Thymus (tissue), 11 donors: ENCODE results near the gene RGS10. TPM values are rescaled to one million over a fixed set of nuclear protein-coding genes. Genes with fewer than 3 reads are reported as not detected.

Experiments
- DNase-seq, 9 donors: peaks; one replicate each; pipeline ENCODE4 v3.0.0-alpha.2; 2013; ENCODE audit warnings: low spot score in 9 of 9, low read depth in 6 of 9, missing footprints in 1 of 9
- H3K27ac ChIP-seq, 2 donors: one replicate each; pipeline ENCODE4 v1.5.1; 2013; ENCODE audit warnings: control low read depth in 1 of 2, low read depth in 1 of 2, low read length in 1 of 2, mild to moderate bottlenecking in 1 of 2, moderate library complexity in 1 of 2
- H3K27me3 ChIP-seq, 2 donors: one replicate each; pipeline ENCODE4 v1.5.1; 2013; ENCODE audit warnings: low read length in 1 of 2; ENCODE audit not compliant: control insufficient read depth in 2 of 2, insufficient read depth in 1 of 2
- H3K36me3 ChIP-seq, 2 donors: one replicate each; pipeline ENCODE4 v1.5.1; 2013; ENCODE audit warnings: low read length in 1 of 2, mild to moderate bottlenecking in 1 of 2, moderate library complexity in 1 of 2; ENCODE audit not compliant: control insufficient read depth in 2 of 2, insufficient read depth in 2 of 2
- H3K4me1 ChIP-seq, 2 donors: one replicate each; pipeline ENCODE4 v1.5.1; 2013; ENCODE audit warnings: low read length in 2 of 2; ENCODE audit not compliant: control insufficient read depth in 2 of 2, insufficient read depth in 2 of 2
- H3K4me3 ChIP-seq, 2 donors: one replicate each; pipeline ENCODE4 v1.5.1; 2013; ENCODE audit warnings: low read length in 2 of 2, control low read depth in 1 of 2, mild to moderate bottlenecking in 1 of 2
- H3K9me3 ChIP-seq, 2 donors: one replicate each; pipeline ENCODE4 v1.5.1; 2013; ENCODE audit warnings: low read length in 1 of 2, mild to moderate bottlenecking in 1 of 2; ENCODE audit not compliant: control insufficient read depth in 2 of 2, insufficient read depth in 1 of 2
- WGBS: extraction: QIAGEN DNeasy Blood & Tissue Kit; methylation state at CpG from one replicate; pipeline ENCODE4 v1.1.7; 2013; 5-methylcytosine and 5-hydroxymethylcytosine counted together
- polyA plus RNA-seq: library from polyadenylated mRNA; stranded (reverse); fragments of 200-250 nt; gene quantifications from one replicate; pipeline ENCODE4 v1.2.3, GENCODE V29; 2013
- total RNA-seq: library from RNA; stranded (reverse); fragments of 120-200 nt; gene quantifications from one replicate; pipeline ENCODE4 v1.2.4, GENCODE V29; 2013
- donor health status: healthy.

Gene RGS10
- total and polyA plus RNA-seq, 2 donors = 304 to 372 TPM

- no peaks in the 10 kb centered on the region for H3K9me3 ChIP-seq
Measured at GRCh38 chr10:119541459-119542356, 811 bp downstream of the RGS10 start.

GRCh38 chr10:119541046-119541445, 1.5 kb downstream of the RGS10 start:
- Histone ChIP-seq H3K27me3 (peaks cover 0 to 7% of the 10 kb centered on the region in 2 donors), H3K9me3 (no peaks in the 10 kb centered on the region), H3K27ac (peak overlapping the region; percentile 1 to 79), H3K36me3 (peaks cover 10 to 14% of the 10 kb centered on the region in 2 donors), H3K4me1 (peaks cover 37 to 62% of the 10 kb centered on the region in 2 donors), H3K4me3 (peak overlapping the region; percentile 95 to 98)
- peak in 1 of 9 donors; percentile 50 for DNase-seq
- WGBS = 72% methylated on average over 6 of the region's 6 CpGs

More at GRCh38 chr10:119541459-119542356, 811 bp downstream of the RGS10 start:
- Histone ChIP-seq H3K27ac (peak overlapping the region; percentile 79 to 86), H3K4me3 (peak overlapping the region; percentile 95 to 98), H3K36me3 (peaks cover 6 to 8% of the 10 kb centered on the region in 2 donors), H3K4me1 (peaks cover 30 to 55% of the 10 kb centered on the region in 2 donors), H3K27me3 (peaks cover 0 to 7% of the 10 kb centered on the region in 2 donors)
- peak in 3 of 9 donors; percentile 40 to 58 (median 42) for DNase-seq
- WGBS = 10% methylated on average over 57 of the region's 57 CpGs

GRCh38 chr10:119540038-119540437, 2.5 kb downstream of the RGS10 start:
- Histone ChIP-seq H3K36me3 (peaks cover 10 to 17% of the 10 kb centered on the region in 2 donors), H3K4me1 (peaks cover 44 to 70% of the 10 kb centered on the region in 2 donors), H3K27me3 (peaks cover 0 to 7% of the 10 kb centered on the region in 2 donors), H3K4me3 (peak overlapping the region; percentile 95 to 98), H3K27ac (no peak overlapping the region), H3K9me3 (no peaks in the 10 kb centered on the region)
- 90% methylated on average over 4 of the region's 4 CpGs for WGBS
- DNase-seq = no peak

DNA sequence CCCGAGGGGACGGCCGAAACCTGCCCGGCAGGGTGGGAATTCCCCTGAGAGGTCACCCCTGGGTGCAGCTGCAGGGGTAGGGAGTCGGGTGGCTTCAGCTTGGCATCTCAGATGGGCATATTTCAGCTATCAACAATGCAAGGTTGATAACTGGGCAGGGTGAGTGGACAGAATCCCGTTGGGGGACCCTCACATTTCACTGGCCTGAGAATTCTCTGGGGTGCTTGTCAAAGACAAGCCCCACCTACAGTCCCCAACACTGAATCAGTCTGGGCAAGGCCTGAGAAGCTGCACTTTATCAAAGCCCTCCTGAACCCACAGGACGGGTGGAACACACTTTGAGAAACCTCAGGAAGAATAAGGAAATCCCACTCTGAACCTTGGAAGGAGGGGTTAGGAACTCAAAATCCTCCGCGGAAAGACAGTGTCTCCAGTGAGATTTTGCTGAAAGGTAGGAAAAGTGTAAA, 3.1 kb downstream of the RGS10 start:
- H3K27ac ChIP-seq = peak overlapping the region in 1 of 2 donors; percentile 76
- H3K27me3 ChIP-seq = peaks cover 0 to 7% of the 10 kb centered on the region in 2 donors
- H3K4me1 ChIP-seq = peaks cover 44 to 70% of the 10 kb centered on the region in 2 donors
- peak overlapping the region; percentile 31 to 40 for H3K4me3 ChIP-seq
- no peaks in the 10 kb centered on the region for H3K9me3 ChIP-seq
- 84% methylated on average over 9 of the region's 9 CpGs for WGBS
- peaks cover 10 to 19% of the 10 kb centered on the region in 2 donors for H3K36me3 ChIP-seq
- DNase-seq = no peak

DNA sequence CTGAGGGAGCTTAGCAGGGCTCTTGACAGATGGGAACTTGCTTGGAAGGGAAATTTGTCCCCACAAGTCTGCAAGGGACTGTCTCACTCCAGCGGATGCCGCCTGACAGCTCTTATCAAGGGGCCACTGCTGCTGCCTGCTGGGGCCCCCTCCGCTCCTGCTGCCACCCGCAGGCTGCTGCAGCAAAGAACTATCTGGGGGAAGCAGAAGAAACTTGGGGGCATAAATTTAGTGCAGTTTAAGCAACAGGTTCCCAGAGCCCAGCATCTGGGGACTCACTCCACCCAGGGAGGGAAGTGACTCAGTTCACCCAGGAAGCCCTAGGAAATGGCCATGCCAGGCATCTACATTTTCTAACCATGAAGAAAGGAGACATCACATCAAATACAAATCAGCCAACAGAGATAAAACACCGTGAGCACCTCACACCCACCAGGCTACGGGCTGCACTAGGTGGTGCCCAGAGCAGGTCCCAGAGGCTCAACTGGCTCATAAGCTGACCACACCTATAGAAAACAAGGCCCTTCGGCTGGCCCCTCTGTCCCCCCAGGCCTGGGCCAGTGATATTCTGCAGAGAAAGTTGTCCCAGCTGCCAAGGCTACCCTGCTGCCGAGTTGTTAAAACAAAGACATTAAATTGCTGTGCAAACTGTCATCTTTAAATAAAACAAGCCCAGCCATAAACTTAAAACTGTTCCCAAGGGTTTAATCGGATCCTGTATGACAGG, 3.7 kb downstream of the RGS10 start:
- Histone ChIP-seq H3K27me3 (peaks cover 0 to 7% of the 10 kb centered on the region in 2 donors), H3K36me3 (peaks cover 10 to 19% of the 10 kb centered on the region in 2 donors), H3K9me3 (no peaks in the 10 kb centered on the region), H3K4me3 (peak overlapping the region; percentile 31 to 40), H3K27ac (peak overlapping the region; percentile 62 to 76), H3K4me1 (peaks cover 44 to 65% of the 10 kb centered on the region in 2 donors)
- WGBS = 76% methylated on average over 9 of the region's 9 CpGs
- peak in 3 of 9 donors; percentile 50 to 70 (median 56) for DNase-seq

- Histone ChIP-seq H3K9me3 (no peaks in the 10 kb centered on the region), H3K27me3 (peaks cover 0 to 5% of the 10 kb centered on the region in 2 donors), H3K36me3 (peaks cover 10 to 19% of the 10 kb centered on the region in 2 donors), H3K4me3 (peak overlapping the region; percentile 31 to 40), H3K4me1 (peaks cover 41 to 59% of the 10 kb centered on the region in 2 donors), H3K27ac (peak overlapping the region; percentile 62 to 76)
- WGBS = 94% methylated on average over 5 of the region's 5 CpGs
- DNase-seq = no peak
Measured at GRCh38 chr10:119537953-119538630, 4.4 kb downstream of the RGS10 start.

GRCh38 chr10:119536508-119537025, 6.0 kb downstream of the RGS10 start:
- peaks cover 44 to 64% of the 10 kb centered on the region in 2 donors for H3K4me1 ChIP-seq
- H3K9me3 ChIP-seq = no peaks in the 10 kb centered on the region
- no peak for DNase-seq
- peaks cover 10 to 19% of the 10 kb centered on the region in 2 donors for H3K36me3 ChIP-seq
- WGBS = 94% methylated on average over 9 of the region's 9 CpGs
- peak overlapping the region; percentile 45 to 70 for H3K27ac ChIP-seq
- H3K27me3 ChIP-seq = peaks cover 0 to under 1% of the 10 kb centered on the region in 2 donors
- H3K4me3 ChIP-seq = no peak overlapping the region

GRCh38 chr10:119535837-119536507, 6.5 kb downstream of the RGS10 start:
- DNase-seq = peak in 1 of 9 donors; percentile 46
- H3K27ac ChIP-seq = peak overlapping the region; percentile 45 to 70

More at GRCh38 chr10:119535837-119536507, 6.5 kb downstream of the RGS10 start:
- Histone ChIP-seq H3K4me1 (peaks cover 44 to 62% of the 10 kb centered on the region in 2 donors), H3K27me3 (no peaks in the 10 kb centered on the region), H3K9me3 (no peaks in the 10 kb centered on the region), H3K4me3 (no peak overlapping the region), H3K36me3 (peaks cover 10 to 19% of the 10 kb centered on the region in 2 donors)
- WGBS = 94% methylated on average over 11 of the region's 11 CpGs
